NCI-H187 (cell line): ENCODE measurements around the gene HEXIM2.

ENCODE experiments used
- DNase-seq, 2 experiments: peaks; one replicate each; lab custom pipeline; 2025; lab: John Stamatoyannopoulos, UW

The HEXIM2 gene

DNA sequence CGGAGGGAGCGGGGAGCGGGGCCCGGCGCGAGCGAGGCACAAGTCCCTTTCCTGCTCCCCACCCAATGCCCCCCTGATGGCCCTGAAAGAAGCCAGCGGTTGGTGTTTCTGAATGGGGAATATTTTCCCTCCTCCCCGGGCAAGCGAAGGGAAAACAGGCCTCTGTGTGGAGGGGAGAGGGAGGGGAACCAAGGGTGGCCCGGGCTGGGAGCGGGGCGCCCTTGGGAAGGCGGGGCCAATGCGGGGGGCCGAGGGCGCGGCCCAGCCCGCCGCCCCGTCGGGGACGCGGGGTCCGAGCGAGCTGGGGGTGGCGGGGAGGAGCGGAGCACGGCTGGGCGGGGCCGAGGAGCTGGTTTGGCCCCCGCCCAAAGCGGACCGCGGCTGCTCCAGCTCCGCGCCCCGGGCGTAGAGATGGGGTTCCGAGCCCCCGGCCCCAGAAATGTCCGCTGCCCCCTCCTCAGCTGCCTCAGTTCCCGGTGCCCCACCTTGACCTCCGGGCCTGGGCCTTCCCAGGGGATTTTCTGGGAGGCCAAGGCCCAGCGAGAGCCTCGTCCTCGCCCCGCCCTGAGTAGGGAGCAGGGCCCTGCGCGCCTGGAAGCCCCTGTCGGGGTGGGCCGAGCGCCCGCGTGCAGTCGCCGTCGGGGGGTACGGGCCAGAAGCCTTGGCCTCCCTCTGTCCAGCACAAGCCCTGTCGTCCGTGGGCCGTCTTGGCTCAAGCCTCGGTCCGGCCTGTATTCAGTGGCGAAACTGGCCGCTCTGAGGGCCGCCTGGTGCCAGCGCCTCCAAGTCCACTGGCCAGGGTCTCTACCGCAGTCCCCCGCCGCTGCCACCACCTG is 17.3 kb upstream of the HEXIM2 start:
- no peak for DNase-seq

DNA sequence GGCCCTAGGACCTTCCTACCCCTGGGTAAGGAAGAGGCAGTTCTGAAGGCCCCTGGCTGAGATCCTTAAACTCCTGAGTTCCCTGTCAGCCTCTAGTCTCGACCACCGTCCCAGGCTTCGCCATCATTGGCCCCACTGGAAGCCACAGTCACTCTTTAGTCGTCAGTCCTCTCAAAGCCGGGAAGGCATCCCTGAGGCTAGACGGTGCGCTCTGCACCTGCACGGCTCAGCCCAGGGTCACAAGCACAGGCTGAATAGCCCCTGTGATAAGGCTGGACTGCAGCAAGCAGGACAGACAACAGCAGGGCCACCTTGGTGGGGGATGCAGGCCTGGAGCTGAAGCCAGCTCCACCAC is 16.7 kb upstream of the HEXIM2 start:
- no peak for DNase-seq

DNA sequence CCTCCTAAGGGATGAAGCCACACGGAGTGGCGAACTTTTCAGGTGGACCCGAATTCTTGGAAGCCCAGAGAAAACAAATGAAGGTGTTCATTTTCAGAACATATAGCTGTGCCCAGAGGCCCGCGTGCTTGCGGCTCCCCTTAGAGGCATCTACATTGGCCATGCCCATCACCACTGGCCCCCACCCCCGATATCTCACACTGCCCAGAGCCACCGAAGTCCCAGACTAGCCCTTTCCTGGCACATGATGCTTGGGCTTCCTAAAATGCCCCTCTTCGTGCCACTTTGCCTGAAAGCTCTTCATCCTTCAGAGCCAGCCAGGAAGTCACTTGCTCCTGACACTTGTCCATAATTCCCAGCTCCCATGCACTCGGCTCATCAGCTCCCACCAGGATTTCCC is 15.5 kb upstream of the HEXIM2 start:
- no peak for DNase-seq

DNA sequence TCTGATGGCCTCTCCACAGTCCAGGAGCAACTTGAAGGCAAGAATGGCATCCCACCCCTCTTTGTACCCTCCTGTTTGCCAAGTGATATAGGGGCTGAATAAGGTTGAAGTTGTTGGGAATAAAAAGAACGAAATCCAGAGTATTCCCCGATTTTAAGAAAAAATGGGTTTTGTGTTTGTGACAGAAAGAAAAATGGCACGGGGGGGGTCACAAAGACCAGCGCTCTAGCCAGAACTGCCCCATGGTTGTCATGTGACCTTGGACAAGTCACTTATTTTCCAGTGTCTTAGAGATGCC is 15.1 kb upstream of the HEXIM2 start:
- DNase-seq, result no peak

DNA sequence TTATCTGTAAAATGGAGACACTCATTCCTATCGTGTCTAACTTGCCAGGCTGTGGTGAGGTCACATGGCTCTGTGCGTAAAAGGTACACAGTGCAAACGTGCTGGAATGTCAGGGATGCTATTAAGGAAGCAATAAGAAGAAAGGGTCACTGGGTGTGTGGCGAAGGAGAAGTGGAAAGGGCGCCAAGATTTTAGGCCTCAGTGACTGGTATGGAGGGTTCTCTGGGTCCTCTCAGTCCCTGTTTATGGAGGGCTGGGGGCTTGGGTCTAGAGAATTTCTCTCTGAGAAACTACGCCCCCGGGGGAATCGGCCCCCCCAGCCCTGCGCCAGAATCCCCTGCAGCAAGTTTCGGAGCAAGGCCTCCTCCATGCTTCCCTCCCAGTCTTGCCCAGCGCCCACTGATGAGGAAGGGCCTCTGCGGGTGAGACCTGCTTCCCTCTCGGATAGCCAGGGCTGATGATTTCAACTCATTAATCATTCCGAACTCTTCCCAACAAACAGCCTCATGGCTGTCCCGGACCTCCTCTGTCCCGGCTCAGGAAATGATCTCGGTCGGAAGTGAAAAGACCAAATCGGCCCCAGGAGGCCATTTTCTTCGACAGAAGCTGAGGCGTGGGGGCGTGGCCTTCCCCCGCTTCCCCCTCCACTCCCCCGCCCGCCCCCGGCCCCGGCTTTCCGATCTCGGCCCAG is 14.6 kb upstream of the HEXIM2 start:
- peak; percentile 48 to 68 for DNase-seq

DNA sequence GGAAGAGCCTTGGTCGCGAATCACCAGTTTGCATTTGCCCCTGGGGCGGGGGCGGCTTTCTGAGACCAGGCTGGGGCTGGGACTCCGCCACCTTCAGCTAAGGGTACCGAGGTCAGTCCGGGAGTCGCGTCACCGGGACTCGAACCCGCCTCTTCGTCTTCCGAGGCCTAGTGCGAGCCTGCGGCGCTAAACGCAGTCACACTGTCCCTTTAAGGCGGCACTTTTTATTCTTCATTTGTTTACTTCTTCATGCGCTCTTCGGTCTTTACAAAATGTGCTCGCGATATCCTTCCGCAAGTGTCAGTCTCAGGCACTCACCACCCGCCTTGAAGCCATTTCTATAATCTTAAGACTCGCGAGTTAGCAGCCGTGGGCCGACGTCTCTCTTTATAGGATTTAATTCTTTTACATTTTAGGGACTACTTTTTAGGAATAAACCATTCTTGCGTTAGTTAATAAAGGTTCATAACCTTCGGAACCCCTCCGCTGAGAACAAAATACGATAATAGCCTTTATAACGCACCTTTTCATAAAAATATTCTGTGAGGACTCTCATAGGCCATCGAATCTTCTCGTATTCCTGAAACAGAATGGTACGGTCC is 14.0 kb upstream of the HEXIM2 start:
- peak; percentile 63 to 98 for DNase-seq

DNA sequence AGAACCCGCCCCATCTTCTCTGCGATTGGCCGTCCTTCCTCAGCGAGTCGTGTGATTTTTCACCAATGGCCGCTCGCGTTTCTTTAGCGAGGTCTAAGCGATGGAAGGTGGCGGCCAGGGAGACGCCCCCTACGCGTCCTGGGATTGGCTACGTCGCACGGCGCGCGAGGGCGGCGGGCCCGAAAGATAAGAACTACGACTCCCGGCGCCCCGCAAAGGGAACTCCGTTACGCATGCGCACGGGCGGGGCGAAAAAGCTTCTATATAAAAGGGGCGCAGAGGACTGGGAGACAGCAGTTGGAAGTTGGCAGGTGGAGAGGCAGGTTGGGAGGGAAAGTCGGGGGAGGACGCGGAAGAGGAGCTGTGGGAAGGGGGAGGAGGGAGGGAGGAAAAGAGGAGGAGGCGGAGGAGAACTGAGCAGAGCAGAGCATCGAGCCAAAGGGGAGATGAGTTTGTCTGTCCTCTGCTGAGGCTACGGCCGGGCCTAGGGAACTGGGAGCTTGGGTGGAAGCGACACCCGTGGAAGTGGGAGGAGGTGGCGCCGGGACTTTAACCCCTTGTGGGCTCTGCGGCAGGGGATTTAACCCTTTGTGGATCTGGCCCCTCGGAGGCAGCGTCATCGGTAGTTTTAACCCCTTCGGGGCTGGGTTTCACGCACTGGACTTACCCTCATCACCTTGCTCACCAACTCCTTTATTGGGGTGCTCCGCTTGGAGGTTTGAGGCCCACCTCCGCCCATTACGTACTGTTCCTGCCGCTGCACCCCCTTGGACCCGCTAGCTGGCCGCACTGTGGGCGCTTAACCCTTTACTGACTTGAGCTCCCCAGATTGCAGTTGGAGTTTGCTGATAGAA is 13.3 kb upstream of the HEXIM2 start, which contains the start of gene HEXIM1:
Gene HEXIM1, plus strand, starts transcription at position 293 of the 854 bp plus-strand sequence. CDS start 716 bp downstream, outside the sequence.
- peak; percentile 98 to 99 for DNase-seq

DNA sequence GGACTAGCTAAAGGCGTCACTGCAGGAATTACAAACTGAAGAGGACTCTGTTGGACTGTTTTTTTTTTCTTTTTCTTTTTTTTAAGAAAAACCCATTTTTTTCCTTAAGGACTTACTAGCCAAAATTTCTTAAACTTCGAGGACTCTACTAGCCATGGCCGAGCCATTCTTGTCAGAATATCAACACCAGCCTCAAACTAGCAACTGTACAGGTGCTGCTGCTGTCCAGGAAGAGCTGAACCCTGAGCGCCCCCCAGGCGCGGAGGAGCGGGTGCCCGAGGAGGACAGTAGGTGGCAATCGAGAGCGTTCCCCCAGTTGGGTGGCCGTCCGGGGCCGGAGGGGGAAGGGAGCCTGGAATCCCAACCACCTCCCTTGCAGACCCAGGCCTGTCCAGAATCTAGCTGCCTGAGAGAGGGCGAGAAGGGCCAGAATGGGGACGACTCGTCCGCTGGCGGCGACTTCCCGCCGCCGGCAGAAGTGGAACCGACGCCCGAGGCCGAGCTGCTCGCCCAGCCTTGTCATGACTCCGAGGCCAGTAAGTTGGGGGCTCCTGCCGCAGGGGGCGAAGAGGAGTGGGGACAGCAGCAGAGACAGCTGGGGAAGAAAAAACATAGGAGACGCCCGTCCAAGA is 12.5 kb upstream of the HEXIM2 start:
- peak in 1 of 2 experiments; percentile 63 for DNase-seq

DNA sequence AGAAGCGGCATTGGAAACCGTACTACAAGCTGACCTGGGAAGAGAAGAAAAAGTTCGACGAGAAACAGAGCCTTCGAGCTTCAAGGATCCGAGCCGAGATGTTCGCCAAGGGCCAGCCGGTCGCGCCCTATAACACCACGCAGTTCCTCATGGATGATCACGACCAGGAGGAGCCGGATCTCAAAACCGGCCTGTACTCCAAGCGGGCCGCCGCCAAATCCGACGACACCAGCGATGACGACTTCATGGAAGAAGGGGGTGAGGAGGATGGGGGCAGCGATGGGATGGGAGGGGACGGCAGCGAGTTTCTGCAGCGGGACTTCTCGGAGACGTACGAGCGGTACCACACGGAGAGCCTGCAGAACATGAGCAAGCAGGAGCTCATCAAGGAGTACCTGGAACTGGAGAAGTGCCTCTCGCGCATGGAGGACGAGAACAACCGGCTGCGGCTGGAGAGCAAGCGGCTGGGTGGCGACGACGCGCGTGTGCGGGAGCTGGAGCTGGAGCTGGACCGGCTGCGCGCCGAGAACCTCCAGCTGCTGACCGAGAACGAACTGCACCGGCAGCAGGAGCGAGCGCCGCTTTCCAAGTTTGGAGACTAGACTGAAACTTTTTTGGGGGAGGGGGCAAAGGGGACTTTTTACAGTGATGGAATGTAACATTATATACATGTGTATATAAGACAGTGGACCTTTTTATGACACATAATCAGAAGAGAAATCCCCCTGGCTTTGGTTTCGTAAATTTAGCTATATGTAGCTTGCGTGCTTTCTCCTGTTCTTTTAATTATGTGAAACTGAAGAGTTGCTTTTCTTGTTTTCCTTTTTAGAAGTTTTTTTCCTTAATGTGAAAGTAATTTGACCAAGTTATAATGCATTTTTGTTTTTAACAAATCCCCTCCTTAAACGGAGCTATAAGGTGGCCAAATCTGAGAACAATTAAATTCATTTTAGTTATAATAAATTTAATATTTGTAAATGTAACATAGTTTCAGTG is 11.7 kb upstream of the HEXIM2 start:
- no peak for DNase-seq

DNA sequence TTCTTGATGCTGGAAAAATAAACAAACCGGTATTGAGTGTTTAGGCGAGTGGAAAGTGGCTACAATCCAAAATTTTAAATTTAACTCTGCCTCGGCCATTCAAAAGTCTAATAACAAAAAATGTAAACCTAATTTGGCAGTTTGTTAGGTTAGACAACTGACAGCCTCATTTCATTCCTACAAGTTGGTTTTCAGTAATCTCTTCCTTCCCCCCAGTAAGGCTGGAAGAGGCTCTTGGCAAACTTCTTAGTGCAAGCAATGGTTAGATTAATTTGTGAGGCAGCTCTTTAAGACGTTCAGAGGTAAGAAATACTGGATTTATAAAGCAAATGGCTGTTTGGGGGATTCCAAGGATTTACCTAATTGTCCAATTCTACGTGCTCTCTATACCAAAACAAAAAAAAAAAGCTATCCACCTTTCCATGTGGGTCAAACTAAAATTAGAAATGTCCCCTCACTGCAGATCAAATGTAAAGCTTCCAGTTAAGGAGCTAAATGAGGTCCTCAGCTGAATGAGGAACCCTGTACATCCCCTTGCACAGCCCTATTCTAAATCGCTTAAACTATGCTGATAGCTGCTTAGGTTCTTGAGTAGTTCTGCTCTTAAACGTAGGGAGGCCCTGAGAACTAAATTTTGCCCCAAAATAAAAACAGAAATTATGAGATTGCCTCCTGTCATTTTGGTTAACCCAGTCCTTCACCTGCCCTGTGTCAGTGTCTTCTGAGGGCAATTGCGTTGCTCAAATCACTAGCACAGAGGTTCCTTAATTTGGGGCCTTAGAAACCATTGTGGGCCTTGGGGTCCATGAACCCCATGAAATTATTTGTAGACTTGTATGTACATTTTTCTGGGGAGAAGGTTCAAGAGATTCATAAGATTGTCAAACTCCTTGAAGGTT is 10.5 kb upstream of the HEXIM2 start:
- DNase-seq, result no peak

DNA sequence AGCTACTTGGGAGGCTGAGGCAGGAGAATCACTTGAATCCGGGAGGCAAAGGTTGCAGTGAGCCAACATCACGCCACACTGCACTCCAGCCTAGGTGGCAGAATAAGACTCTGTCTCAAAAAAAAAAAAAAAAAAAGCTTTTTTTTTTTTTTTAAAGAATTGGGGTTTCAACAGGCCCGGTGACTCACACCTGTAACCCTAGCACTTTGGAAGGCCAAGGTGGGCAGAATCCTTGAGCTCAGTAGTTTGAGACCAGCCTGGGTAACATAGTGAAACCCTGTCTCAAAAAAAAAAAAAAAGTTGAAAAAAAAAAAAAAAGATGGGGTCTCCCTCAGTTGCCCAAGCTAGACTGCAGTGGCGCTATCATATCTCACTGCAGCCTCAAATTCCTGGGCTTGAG is 6.6 kb upstream of the HEXIM2 start:
- no peak for DNase-seq

DNA sequence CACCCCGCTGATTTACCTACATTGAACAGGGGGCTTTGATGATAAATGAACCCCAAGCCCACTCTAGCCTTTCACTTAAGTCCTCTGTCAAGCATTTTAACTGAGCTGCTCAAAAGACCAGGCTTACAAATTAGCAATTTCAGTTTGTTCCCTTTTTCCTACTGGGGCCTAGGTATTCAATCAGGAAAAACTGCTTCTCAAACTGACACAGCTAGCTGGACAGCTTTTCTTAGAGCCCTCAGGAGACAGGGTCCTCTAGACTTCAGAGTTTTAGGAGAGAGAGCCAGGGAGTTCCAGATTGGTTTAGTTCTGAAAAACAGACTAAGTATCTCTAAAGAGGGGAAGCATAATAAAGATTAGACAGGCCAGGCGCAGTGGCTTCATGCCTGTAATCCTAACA is 6.2 kb upstream of the HEXIM2 start:
- no peak for DNase-seq

DNA sequence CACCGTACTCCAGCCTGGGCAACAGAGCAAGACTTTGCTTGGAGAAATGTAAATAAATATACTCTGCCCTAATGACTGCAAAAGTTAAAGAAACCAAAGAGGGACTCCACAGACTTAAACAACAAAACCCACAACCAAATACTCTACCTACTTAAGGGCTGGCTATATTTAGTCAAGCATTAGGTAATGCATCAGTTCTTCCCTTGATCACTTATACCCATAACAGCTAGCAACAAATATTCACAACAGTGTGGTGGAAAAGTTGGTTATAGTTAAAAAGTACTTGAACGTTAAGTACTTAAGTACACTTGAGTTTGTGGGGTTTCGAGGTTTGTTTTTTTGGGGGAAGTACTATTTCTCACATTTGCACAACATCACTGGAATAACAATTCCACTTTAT is 5.4 kb upstream of the HEXIM2 start:
- no peak for DNase-seq

DNA sequence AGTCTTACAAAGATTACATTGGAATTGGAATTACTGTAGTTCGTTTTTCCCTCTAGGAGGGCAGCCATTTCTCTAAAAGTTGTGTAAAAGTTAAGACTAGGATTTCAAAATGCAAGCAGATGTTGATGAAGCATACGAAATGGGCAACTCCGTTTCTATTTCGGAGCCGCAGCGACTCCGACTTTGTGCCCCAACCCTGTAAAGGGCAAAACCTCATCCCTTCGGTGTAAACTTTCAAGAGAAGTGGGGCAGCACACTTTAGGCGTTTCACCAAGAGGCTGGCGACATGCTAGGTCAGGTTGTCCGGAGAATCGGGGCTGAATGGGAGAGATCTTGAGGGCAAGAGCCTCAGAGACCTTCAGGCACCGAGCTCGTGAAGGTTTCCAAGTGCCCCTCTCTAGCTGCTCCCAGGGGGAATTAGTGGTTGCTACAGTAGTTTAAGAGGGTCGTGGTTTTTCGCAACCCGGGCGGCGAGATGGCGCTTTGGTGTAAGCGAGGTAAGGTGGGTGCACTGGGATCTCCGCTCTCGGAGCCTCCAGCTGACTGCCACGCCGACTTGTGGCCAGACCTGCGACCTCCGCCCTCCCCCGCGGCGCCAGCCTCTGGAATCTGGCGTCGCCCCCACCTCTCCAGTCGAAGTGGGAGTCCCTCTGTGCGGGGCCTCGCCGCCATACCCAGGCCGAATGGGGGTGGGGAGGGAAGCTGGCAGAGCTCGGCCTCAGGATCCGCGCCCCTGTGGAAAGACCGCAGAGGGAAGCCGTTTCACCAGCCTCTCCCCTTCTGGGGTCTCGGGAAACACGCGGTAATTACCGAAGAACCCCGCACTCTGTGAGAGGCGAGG is 1.0 kb upstream of the HEXIM2 start:
- peak in 1 of 2 experiments; percentile 69 for DNase-seq

DNA sequence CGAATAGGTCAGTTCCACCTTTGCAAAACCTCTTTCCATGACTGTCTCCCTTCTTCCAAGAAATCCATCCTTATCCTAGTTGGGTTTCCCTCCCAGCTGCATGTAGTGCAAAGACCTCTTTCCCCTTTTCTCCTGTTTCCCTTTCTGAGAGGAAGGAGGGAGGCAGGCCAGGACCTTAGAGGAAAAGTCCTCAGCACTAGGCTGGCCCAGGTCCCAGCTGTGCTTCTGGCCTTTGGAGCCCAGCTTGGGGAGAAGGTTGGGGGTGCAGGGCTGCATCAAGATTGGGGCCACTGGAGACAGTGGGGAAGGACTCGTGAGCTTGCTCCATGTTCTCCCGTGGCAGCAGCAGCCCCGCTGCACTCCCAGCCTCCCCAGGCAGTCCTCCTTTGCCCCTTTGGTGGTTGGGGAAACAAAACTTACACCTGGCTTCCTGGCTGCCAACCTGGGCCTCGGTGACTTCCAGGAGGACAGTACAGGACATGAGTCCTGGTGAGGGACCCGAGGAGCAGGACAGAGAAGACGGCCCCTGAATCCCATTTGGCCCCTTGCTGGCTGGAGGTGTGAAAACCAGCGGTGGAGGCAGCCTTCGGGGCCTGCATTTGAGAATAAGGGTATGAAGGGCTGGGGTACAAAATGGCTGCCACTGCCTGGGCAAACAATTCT is 481 bp downstream of the HEXIM2 start:
- no peak for DNase-seq

DNA sequence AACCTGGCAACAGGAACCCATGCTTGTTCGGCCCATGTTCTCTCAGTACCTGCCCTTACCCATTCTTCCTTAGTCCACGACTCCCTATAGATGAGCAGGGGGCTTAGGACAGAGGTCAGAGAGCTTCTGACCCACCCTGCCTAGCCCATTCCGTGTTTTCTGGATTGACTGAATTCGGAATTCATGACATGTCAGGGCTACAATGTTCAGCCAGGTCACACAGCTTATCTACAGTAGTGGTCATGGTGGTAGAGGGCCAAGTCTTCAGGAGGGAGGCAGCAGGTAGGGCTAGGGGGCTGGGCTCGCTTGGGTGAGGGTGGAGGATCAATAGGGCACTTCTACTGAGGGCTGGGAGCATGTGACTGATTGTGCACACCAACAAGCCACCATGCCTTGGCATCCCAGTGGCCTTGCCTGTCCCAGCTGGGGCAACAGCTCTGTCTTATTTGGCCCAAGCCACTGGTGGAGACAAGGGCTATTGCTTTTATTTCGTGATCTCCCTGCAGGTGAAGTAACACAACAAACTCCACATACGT is 3.1 kb downstream of the HEXIM2 start:
- no peak for DNase-seq

DNA sequence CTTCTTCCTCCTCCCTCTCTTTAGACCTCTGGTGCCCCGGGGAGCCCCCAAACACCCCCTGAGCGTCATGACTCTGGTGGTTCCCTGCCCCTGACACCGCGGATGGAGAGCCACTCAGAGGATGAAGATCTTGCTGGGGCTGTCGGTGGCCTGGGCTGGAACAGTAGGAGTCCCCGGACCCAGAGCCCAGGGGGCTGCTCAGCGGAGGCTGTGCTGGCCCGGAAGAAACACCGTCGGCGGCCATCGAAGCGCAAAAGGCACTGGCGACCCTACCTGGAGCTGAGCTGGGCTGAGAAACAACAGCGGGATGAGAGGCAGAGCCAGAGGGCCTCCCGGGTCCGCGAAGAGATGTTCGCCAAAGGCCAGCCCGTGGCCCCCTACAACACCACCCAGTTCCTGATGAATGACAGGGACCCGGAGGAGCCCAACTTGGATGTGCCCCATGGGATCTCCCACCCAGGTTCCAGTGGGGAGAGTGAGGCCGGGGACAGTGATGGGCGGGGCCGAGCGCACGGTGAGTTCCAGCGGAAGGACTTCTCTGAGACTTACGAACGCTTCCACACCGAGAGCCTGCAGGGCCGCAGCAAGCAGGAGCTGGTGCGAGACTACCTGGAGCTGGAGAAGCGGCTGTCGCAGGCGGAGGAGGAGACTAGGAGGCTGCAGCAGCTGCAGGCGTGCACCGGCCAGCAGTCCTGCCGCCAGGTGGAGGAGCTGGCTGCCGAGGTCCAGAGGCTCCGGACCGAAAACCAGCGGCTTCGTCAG is 7.5 kb downstream of the HEXIM2 start:
- no peak for DNase-seq
